ENCODE data around the gene PKNOX1.

- TF ChIP-seq CTCF (IDR thresholded peaks at IDR 0.05; ENCODE audit: insufficient read depth, low read length, poor library complexity, severe bottlenecking) (no peak), EZH2phosphoT487 (conservative IDR thresholded peaks at IDR 0.05; ENCODE audit: low read length) (no peak)
Measured at GRCh38 chr21:42991992-42992740, 17.8 kb downstream of the PKNOX1 start.
